Stomach smooth muscle (tissue), 2 donors: ENCODE data around the gene NUBP2.
"Not testable (repeated sequence)": the region's sequence is repeated elsewhere in the genome, so short reads cannot be mapped to it uniquely, and the experiment has no call there.

ENCODE experiments used
- H3K27ac ChIP-seq: one replicate; pipeline ENCODE4 v1.7.0; 2013; ENCODE audit warnings: mild to moderate bottlenecking, low read length, inconsistent platforms
- H3K27me3 ChIP-seq, 2 donors: one replicate each; pipeline ENCODE4 v1.7.0; 2013; ENCODE audit warnings: low read length in 2 of 2; ENCODE audit not compliant: insufficient read depth in 2 of 2, control insufficient read depth in 1 of 2
- H3K36me3 ChIP-seq, 2 donors: one replicate each; pipeline ENCODE4 v1.7.0; 2013; ENCODE audit warnings: low read length in 2 of 2; ENCODE audit not compliant: control insufficient read depth in 2 of 2, insufficient read depth in 2 of 2
- H3K4me1 ChIP-seq: one replicate; pipeline ENCODE4 v1.7.0; 2013; ENCODE audit warnings: low read length; ENCODE audit not compliant: control insufficient read depth, insufficient read depth
- H3K4me3 ChIP-seq, 2 donors: one replicate each; pipeline ENCODE4 v1.7.0; 2013; ENCODE audit warnings: low read length in 2 of 2
- H3K9ac ChIP-seq, 2 donors: one replicate each; pipeline ENCODE4 v1.7.0; 2013; ENCODE audit warnings: low read length in 2 of 2, mild to moderate bottlenecking in 1 of 2
- H3K9me3 ChIP-seq, 2 donors: one replicate each; pipeline ENCODE4 v1.7.0; 2013; ENCODE audit warnings: low read length in 2 of 2; ENCODE audit not compliant: control insufficient read depth in 2 of 2
- donor health status: healthy.
- donor health status: Pancreatic carcinoma.

NUBP2 gene

GRCh38 chr16:1794221-1794871, 11.6 kb downstream of the NUBP2 start:
- peaks cover 0 to 2% of the 10 kb centered on the region in 2 donors for H3K36me3 ChIP-seq
- H3K9me3 ChIP-seq = no peaks in the 10 kb centered on the region
- no peaks in the 10 kb centered on the region for H3K4me1 ChIP-seq
- no peak overlapping the region for H3K4me3 ChIP-seq
- H3K9ac ChIP-seq = no peak overlapping the region
- no peaks in the 10 kb centered on the region for H3K27me3 ChIP-seq
- H3K27ac ChIP-seq = no peak overlapping the region

- H3K9ac ChIP-seq = no peak overlapping the region
- H3K4me1 ChIP-seq = no peaks in the 10 kb centered on the region
- no peaks in the 10 kb centered on the region for H3K9me3 ChIP-seq
- H3K27ac ChIP-seq = no peak overlapping the region
- no peaks in the 10 kb centered on the region for H3K36me3 ChIP-seq
- no peak overlapping the region for H3K4me3 ChIP-seq
- no peaks in the 10 kb centered on the region for H3K27me3 ChIP-seq
Measured at GRCh38 chr16:1794908-1795666, 12.3 kb downstream of the NUBP2 start.

GRCh38 chr16:1799263-1799662, 16.5 kb downstream of the NUBP2 start:
- H3K4me1 ChIP-seq, H3K9ac ChIP-seq, H3K36me3 ChIP-seq, H3K27ac ChIP-seq, H3K27me3 ChIP-seq, H3K9me3 ChIP-seq, H3K4me3 ChIP-seq: not testable (repeated sequence)

- Histone ChIP-seq H3K4me1 (no peaks in the 10 kb centered on the region), H3K4me3 (no peak overlapping the region), H3K27ac (no peak overlapping the region), H3K9me3 (no peaks in the 10 kb centered on the region), H3K27me3 (no peaks in the 10 kb centered on the region), H3K36me3 (peaks cover 0 to 3% of the 10 kb centered on the region in 2 donors), H3K9ac (no peak overlapping the region)
Measured at GRCh38 chr16:1800701-1801100, 17.9 kb downstream of the NUBP2 start.

GRCh38 chr16:1807626-1808025, 24.9 kb downstream of the NUBP2 start:
- peaks cover 20 to 21% of the 10 kb centered on the region in 2 donors for H3K36me3 ChIP-seq
- H3K4me1 ChIP-seq = no peaks in the 10 kb centered on the region
- H3K4me3 ChIP-seq = no peak overlapping the region
- H3K9me3 ChIP-seq = no peaks in the 10 kb centered on the region
- no peak overlapping the region for H3K27ac ChIP-seq
- H3K27me3 ChIP-seq = no peaks in the 10 kb centered on the region
- H3K9ac ChIP-seq = no peak overlapping the region

- no peak overlapping the region for H3K27ac ChIP-seq
- H3K9me3 ChIP-seq = no peaks in the 10 kb centered on the region
- H3K4me1 ChIP-seq = no peaks in the 10 kb centered on the region
- H3K27me3 ChIP-seq = no peaks in the 10 kb centered on the region
- peaks cover 20 to 24% of the 10 kb centered on the region in 2 donors for H3K36me3 ChIP-seq
- no peak overlapping the region for H3K4me3 ChIP-seq
- no peak overlapping the region for H3K9ac ChIP-seq
Measured at GRCh38 chr16:1808691-1809090, 25.9 kb downstream of the NUBP2 start.

GRCh38 chr16:1809281-1809801, 26.6 kb downstream of the NUBP2 start:
- no peak overlapping the region for H3K4me3 ChIP-seq
- no peak overlapping the region for H3K9ac ChIP-seq
- H3K27ac ChIP-seq = no peak overlapping the region
- no peaks in the 10 kb centered on the region for H3K9me3 ChIP-seq
- H3K27me3 ChIP-seq = no peaks in the 10 kb centered on the region
- peaks cover 20 to 23% of the 10 kb centered on the region in 2 donors for H3K36me3 ChIP-seq
- H3K4me1 ChIP-seq = no peaks in the 10 kb centered on the region

- H3K27me3 ChIP-seq = no peaks in the 10 kb centered on the region
Measured at GRCh38 chr16:1810106-1810505, 27.3 kb downstream of the NUBP2 start.

GRCh38 chr16:1810536-1810935, 27.8 kb downstream of the NUBP2 start:
- Histone ChIP-seq H3K4me1 (no peaks in the 10 kb centered on the region), H3K27ac (no peak overlapping the region), H3K36me3 (peaks cover 22 to 24% of the 10 kb centered on the region in 2 donors), H3K9me3 (no peaks in the 10 kb centered on the region), H3K9ac (no peak overlapping the region), H3K4me3 (no peak overlapping the region), H3K27me3 (no peaks in the 10 kb centered on the region)

More at GRCh38 chr16:1810106-1810505, 27.3 kb downstream of the NUBP2 start:
- H3K4me1 ChIP-seq = no peaks in the 10 kb centered on the region
- no peak overlapping the region for H3K9ac ChIP-seq
- H3K36me3 ChIP-seq = peaks cover 21 to 22% of the 10 kb centered on the region in 2 donors
- H3K4me3 ChIP-seq = no peak overlapping the region
- H3K9me3 ChIP-seq = no peaks in the 10 kb centered on the region
- H3K27ac ChIP-seq = no peak overlapping the region

GRCh38 chr16:1812732-1813163, 30.0 kb downstream of the NUBP2 start:
- Histone ChIP-seq H3K4me3 (no peak overlapping the region), H3K4me1 (no peaks in the 10 kb centered on the region), H3K27me3 (no peaks in the 10 kb centered on the region), H3K9me3 (no peaks in the 10 kb centered on the region), H3K27ac (no peak overlapping the region), H3K9ac (no peak overlapping the region), H3K36me3 (peaks cover 25 to 30% of the 10 kb centered on the region in 2 donors)

- Histone ChIP-seq H3K4me3 (no peak overlapping the region), H3K27me3 (no peaks in the 10 kb centered on the region), H3K27ac (no peak overlapping the region), H3K36me3 (peaks cover 12 to 19% of the 10 kb centered on the region in 2 donors), H3K9me3 (no peaks in the 10 kb centered on the region), H3K4me1 (no peaks in the 10 kb centered on the region), H3K9ac (no peak overlapping the region)
Measured at GRCh38 chr16:1815461-1815860, 32.7 kb downstream of the NUBP2 start.
